MM.1S (cell line): ENCODE measurements around the gene F12.

Source experiments
- DNase-seq: peaks from one replicate; pipeline ENCODE4 v3.0.0-alpha.2; 2015
- H2AFZ ChIP-seq: fragments of 300-600 bp; sonication (generic); 2 replicates; pipeline ENCODE4 v1.6.0; 2016; ENCODE audit warnings: antibody characterized with exemption, low read length
- H3F3A ChIP-seq: fragments of 300-600 bp; sonication (generic); 2 replicates; pipeline ENCODE4 v1.6.1; 2016; ENCODE audit warnings: mild to moderate bottlenecking, antibody characterized with exemption, low read length, moderate library complexity, mixed read lengths; ENCODE audit not compliant: insufficient read depth
- H3K27ac ChIP-seq: fragments of 300-600 bp; sonication (generic); 2 replicates; pipeline ENCODE4 v1.5.1; 2016; ENCODE audit warnings: mild to moderate bottlenecking, low read length
- H3K27me3 ChIP-seq: fragments of 300-600 bp; sonication (generic); replicated peaks from 2 replicates; pipeline ENCODE4 v1.6.0; 2016; ENCODE audit warnings: low read length; ENCODE audit not compliant: insufficient read depth
- H3K36me3 ChIP-seq: fragments of 300-600 bp; sonication (generic); replicated peaks from 2 replicates; pipeline ENCODE4 v1.6.1; 2016; ENCODE audit warnings: mild to moderate bottlenecking, low read length, mixed read lengths; ENCODE audit not compliant: insufficient read depth
- H3K4me1 ChIP-seq: fragments of 300-600 bp; sonication (generic); 2 replicates; pipeline ENCODE4 v1.6.1; 2016; ENCODE audit warnings: low read length, mixed read lengths
- H3K4me2 ChIP-seq: fragments of 300-600 bp; sonication (generic); 2 replicates; pipeline ENCODE4 v1.6.0; 2016; ENCODE audit warnings: low read depth, low read length
- H3K4me3 ChIP-seq: fragments of 300-600 bp; sonication (generic); 2 replicates; pipeline ENCODE4 v1.5.1; 2016; ENCODE audit warnings: low read length, mixed read lengths
- H3K79me2 ChIP-seq: fragments of 300-600 bp; sonication (generic); 2 replicates; pipeline ENCODE4 v1.6.1; 2016; ENCODE audit warnings: mixed run types, low read length, mixed read lengths
- H3K9ac ChIP-seq: fragments of 300-600 bp; sonication (generic); 2 replicates; pipeline ENCODE4 v1.6.1; 2016; ENCODE audit warnings: low read length, mixed read lengths
- H3K9me2 ChIP-seq: fragments of 300-600 bp; sonication (generic); replicated peaks from 2 replicates; pipeline ENCODE4 v1.6.1; 2016; ENCODE audit warnings: mild to moderate bottlenecking, low read length, mixed read lengths; ENCODE audit not compliant: insufficient read depth
- H3K9me3 ChIP-seq: fragments of 300-600 bp; sonication (generic); replicated peaks from 2 replicates; pipeline ENCODE4 v1.6.1; 2016; ENCODE audit warnings: mild to moderate bottlenecking, low read length, mixed read lengths; ENCODE audit not compliant: insufficient read depth
- H4K20me1 ChIP-seq: fragments of 300-600 bp; sonication (generic); 2 replicates; pipeline ENCODE4 v1.6.1; 2016; ENCODE audit warnings: mild to moderate bottlenecking, low read length, moderate library complexity, mixed read lengths; ENCODE audit not compliant: insufficient read depth
- EZH2 ChIP-seq: fragments of 300-600 bp; sonication (generic); optimal IDR thresholded peaks from 2 replicates; pipeline ENCODE3; 2017; ENCODE audit warnings: low read depth, mild to moderate bottlenecking, antibody characterized with exemption, low read length, mixed read lengths
- EZH2phosphoT487 ChIP-seq: fragments of 300-600 bp; sonication (generic); IDR thresholded peaks from 2 replicates; pipeline ENCODE4 v1.6.1; 2018; ENCODE audit warnings: antibody characterized with exemption, low read length
- TF ChIP-seq, protein P1 (sequence below): fragments of 300-600 bp; sonication (generic); IDR thresholded peaks from 2 replicates; pipeline ENCODE4 v1.5.1; 2016; ENCODE audit warnings: antibody characterized with exemption, low read length, mixed read lengths

The F12 gene

DNA sequence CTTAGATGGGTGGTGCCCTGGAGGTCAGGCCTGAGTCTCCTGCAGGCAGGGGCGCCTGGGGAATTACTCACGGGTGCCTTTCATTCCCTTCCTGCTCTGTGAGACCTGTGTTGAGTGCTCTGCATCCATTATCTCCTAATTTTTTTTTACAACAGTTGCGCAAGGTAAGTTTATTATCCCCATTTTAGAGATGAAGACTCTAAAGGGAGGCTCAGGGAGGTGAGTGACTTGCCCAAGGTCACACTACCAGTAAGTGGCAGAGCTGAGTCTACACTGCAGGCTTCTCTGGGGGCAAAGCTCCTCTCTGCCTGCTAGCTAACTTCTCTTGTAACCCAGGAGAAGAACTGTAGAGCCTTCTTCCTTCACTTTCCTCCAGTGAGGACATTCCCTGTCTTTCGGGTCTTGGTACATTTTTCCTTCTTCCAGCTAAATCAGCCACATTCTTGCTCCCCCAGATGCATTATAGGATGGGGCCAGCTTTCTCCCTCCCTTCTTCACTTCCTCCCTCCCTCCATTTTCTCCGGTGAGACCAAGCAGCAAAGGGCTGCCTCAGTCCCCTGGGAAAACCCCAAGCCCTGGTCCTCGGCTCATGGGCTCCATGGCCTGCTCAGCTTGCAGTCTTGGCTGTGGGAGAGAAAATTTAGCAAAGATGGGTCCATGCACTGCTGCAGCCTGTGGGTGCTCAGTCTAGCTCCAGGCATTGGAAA lies 39.0 kb upstream of the F12 start:
- no peak overlapping the region for H3K27ac ChIP-seq
- H3K4me2 ChIP-seq = no peak overlapping the region
- H3K4me3 ChIP-seq = no peak overlapping the region
- DNase-seq = no peak
- H4K20me1 ChIP-seq = no peaks in the 10 kb centered on the region
- H3K9me2 ChIP-seq = no peaks in the 10 kb centered on the region
- H3K9ac ChIP-seq = no peak overlapping the region
- no peaks in the 10 kb centered on the region for H3K27me3 ChIP-seq
- no peak overlapping the region for H2AFZ ChIP-seq
- H3F3A ChIP-seq = peaks cover 30% of the 10 kb centered on the region
- peaks cover 24% of the 10 kb centered on the region for H3K4me1 ChIP-seq
- TF ChIP-seq EZH2 = no peak
- TF ChIP-seq, protein P1, sequence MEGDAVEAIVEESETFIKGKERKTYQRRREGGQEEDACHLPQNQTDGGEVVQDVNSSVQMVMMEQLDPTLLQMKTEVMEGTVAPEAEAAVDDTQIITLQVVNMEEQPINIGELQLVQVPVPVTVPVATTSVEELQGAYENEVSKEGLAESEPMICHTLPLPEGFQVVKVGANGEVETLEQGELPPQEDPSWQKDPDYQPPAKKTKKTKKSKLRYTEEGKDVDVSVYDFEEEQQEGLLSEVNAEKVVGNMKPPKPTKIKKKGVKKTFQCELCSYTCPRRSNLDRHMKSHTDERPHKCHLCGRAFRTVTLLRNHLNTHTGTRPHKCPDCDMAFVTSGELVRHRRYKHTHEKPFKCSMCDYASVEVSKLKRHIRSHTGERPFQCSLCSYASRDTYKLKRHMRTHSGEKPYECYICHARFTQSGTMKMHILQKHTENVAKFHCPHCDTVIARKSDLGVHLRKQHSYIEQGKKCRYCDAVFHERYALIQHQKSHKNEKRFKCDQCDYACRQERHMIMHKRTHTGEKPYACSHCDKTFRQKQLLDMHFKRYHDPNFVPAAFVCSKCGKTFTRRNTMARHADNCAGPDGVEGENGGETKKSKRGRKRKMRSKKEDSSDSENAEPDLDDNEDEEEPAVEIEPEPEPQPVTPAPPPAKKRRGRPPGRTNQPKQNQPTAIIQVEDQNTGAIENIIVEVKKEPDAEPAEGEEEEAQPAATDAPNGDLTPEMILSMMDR = no peak
- TF ChIP-seq EZH2phosphoT487 = no peak
- H3K36me3 ChIP-seq = no peaks in the 10 kb centered on the region
- no peaks in the 10 kb centered on the region for H3K9me3 ChIP-seq
- no peaks in the 10 kb centered on the region for H3K79me2 ChIP-seq

DNA sequence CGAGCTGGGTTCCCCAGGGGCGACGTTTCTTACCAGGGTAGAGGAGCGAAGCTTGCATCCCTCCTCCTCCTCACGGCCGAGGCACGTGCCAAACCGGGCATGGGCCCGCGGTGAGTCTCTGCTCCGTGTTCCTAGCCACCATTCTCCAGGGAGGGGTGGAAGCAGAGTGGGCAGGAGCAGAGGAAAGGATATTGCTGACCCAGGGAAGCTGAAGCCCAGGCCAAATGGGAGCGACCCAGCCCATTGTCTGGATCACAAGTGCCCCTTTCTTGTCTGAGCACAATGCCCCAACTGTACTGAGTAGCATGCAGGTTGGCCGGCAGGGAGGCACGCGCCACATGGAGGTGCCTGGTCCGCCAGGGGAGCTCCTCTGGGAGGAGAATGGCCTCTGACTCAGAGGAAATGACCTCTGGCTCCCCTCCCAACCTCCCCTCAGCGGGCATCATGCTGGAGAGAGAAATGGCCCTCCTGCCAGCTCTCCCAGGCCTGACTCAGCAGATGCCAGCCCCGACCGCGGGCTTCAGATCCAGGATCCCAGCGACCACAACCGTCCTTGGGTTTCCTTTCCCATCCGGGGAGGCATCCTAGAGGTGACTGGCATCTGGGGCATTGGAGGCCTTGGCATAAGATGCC lies 38.4 kb upstream of the F12 start:
- H4K20me1 ChIP-seq = no peaks in the 10 kb centered on the region
- H3K4me3 ChIP-seq = no peak overlapping the region
- TF ChIP-seq EZH2 (no peak), EZH2phosphoT487 (no peak)
- TF ChIP-seq, protein P1 = no peak
- H3K9ac ChIP-seq = peak overlapping the region; percentile 30; the same call in 1 of the 2 replicates
- peaks cover 31% of the 10 kb centered on the region for H3K4me1 ChIP-seq
- no peaks in the 10 kb centered on the region for H3K9me2 ChIP-seq
- 0 out of 2 replicates have a peak overlapping the region, but pooled peaks have one; percentile 25 for H3K4me2 ChIP-seq
- no peak for DNase-seq
- H3K9me3 ChIP-seq = no peaks in the 10 kb centered on the region
- H3K36me3 ChIP-seq = no peaks in the 10 kb centered on the region
- no peaks in the 10 kb centered on the region for H3K79me2 ChIP-seq
- no peaks in the 10 kb centered on the region for H3K27me3 ChIP-seq
- no peak overlapping the region for H3K27ac ChIP-seq
- no peak overlapping the region for H2AFZ ChIP-seq
- H3F3A ChIP-seq = peaks cover 34% of the 10 kb centered on the region

DNA sequence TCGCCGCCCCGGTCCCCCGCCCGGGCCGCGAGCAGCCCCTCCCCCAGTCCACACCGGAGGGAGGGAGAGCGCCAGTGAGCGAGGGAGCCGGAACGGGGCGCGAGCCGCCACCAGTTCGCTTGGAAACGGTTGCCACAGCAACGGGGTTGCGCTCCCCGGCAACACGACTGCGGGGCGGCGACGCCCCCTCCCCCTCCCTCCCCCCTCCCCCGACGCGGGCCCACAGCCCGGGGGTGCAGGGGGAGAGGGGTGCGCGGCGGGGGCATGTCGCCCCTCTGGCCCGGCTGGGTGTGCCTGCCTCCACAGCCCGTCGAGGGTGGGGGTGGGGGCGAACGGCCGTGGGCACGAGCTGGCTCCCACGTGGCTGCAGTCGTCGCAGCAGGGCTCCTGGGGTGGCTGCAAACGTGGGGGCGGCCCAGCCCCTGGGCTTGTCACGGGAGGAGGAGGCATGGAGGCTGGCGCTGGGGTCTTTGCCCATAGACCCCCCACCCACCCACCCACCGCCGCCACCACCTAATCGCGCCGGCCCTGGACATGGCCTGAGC lies 37.8 kb upstream of the F12 start:
- Histone ChIP-seq H3K27me3 (no peaks in the 10 kb centered on the region), H3K79me2 (no peaks in the 10 kb centered on the region), H3K9me2 (no peaks in the 10 kb centered on the region), H4K20me1 (no peaks in the 10 kb centered on the region), H3F3A (peaks cover 36% of the 10 kb centered on the region), H2AFZ (no peak overlapping the region), H3K4me1 (peaks cover 36% of the 10 kb centered on the region), H3K4me3 (peak overlapping the region; percentile 51), H3K9me3 (no peaks in the 10 kb centered on the region), H3K36me3 (no peaks in the 10 kb centered on the region), H3K9ac (peak overlapping the region; percentile 83; the same call in 1 of the 2 replicates), H3K27ac (no peak overlapping the region; the same call in 1 of the 2 replicates), H3K4me2 (peak overlapping the region; percentile 55; the same call in 1 of the 2 replicates)
- peak; percentile 66 for DNase-seq
- TF ChIP-seq EZH2 = no peak
- no peak for TF ChIP-seq EZH2phosphoT487
- TF ChIP-seq, protein P1 = no peak
